DND-41 (cell line): Measurements from ENCODE around the gene HOXA2.

Source experiments
- ATAC-seq: fragments of 200-7000 bp; cut with Tn5 transposase; 3 replicates; pipeline ENCODE4 v1.9.1; 2021; ENCODE audit warnings: low read depth; ENCODE audit not compliant: insufficient read depth
- DNase-seq: peaks from one replicate; pipeline ENCODE4 v3.0.0-alpha.2; 2020
- H2AFZ ChIP-seq: 2 replicates; pipeline ENCODE4 v1.6.0; 2012; ENCODE audit warnings: low read depth, low read length
- H3K27ac ChIP-seq: 2 replicates; pipeline ENCODE4 v1.5.1; 2012; ENCODE audit warnings: low read length, inconsistent platforms
- H3K27me3 ChIP-seq: fragments of 200-600 bp; sonication (generic); 2 replicates; pipeline ENCODE4 v1.6.0; 2012; ENCODE audit warnings: low read length, mild to moderate bottlenecking, inconsistent platforms; ENCODE audit not compliant: insufficient read depth, poor library complexity
- H3K36me3 ChIP-seq: 2 replicates; pipeline ENCODE4 v1.5.1; 2012; ENCODE audit warnings: low read length, inconsistent platforms; ENCODE audit not compliant: insufficient read depth
- H3K4me1 ChIP-seq: 2 replicates; pipeline ENCODE4 v1.5.1; 2012; ENCODE audit warnings: mild to moderate bottlenecking, low read length; ENCODE audit not compliant: insufficient read depth
- H3K4me2 ChIP-seq: 2 replicates; pipeline ENCODE4 v1.6.0; 2012; ENCODE audit warnings: mild to moderate bottlenecking, moderate library complexity, low read length, inconsistent platforms; ENCODE audit not compliant: insufficient read depth
- H3K4me3 ChIP-seq, 2 experiments: fragments of 200-600 bp in 1 of 2; shearing (Covaris generic) in 1 of 2; 2 replicates each; pipeline ENCODE4 v1.5.1; 2012 to 2016; ENCODE audit warnings: inconsistent platforms in 2 of 2, low read length in 2 of 2, mild to moderate bottlenecking in 2 of 2, low read depth in 1 of 2, moderate library complexity in 1 of 2
- H3K79me2 ChIP-seq: 2 replicates; pipeline ENCODE4 v1.6.0; 2012; ENCODE audit warnings: low read length, inconsistent platforms; ENCODE audit not compliant: insufficient read depth
- H3K9ac ChIP-seq: 2 replicates; pipeline ENCODE4 v1.6.0; 2012; ENCODE audit warnings: low read depth, mild to moderate bottlenecking, inconsistent platforms, low read length, moderate library complexity
- H3K9me3 ChIP-seq: 2 replicates; pipeline ENCODE4 v1.5.1; 2012; ENCODE audit warnings: low read length, moderate library complexity, mild to moderate bottlenecking, inconsistent platforms; ENCODE audit not compliant: insufficient read depth, severe bottlenecking
- H4K20me1 ChIP-seq: 2 replicates; pipeline ENCODE4 v1.6.0; 2012; ENCODE audit warnings: low read length; ENCODE audit not compliant: insufficient read depth
- EZH2 ChIP-seq: IDR thresholded peaks from 3 replicates; pipeline ENCODE4 v1.6.1; 2012; ENCODE audit warnings: borderline replicate concordance, low read depth, mild to moderate bottlenecking, moderate library complexity, low read length, inconsistent platforms; ENCODE audit not compliant: severe bottlenecking
- TF ChIP-seq, protein P1 (sequence below): IDR thresholded peaks from 2 replicates; pipeline ENCODE4 v1.5.1; 2012; ENCODE audit warnings: borderline replicate concordance, low read length, moderate library complexity, mild to moderate bottlenecking; ENCODE audit not compliant: poor library complexity, severe bottlenecking; ENCODE audit errors: extremely low read depth

The HOXA2 gene

DNA sequence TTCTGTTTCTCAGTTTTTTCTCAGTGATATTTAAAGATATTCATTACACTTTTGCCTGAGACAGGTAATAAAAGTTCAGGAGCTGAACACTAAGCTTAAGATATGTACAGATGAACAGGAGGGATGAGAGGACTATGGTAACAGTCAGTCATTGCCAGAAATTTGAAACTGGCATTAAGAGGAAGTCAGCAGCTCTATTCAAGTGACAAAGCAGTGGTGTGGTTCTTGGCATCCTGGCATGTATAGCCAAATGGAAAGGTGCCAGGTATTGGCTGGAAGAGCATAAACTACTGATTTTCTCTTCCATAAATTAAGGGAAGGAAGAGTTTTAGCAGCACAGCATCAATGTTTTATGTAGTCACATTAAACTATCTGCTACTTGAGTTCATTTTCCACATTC lies 29.4 kb downstream of the HOXA2 start:
- Histone ChIP-seq H3K4me2 (no peak overlapping the region), H3K36me3 (no peaks in the 10 kb centered on the region), H3K4me1 (no peaks in the 10 kb centered on the region), H3K79me2 (no peaks in the 10 kb centered on the region), H3K27ac (no peak overlapping the region), H3K4me3 (no peak overlapping the region), H4K20me1 (no peaks in the 10 kb centered on the region), H3K9me3 (no peaks in the 10 kb centered on the region), H2AFZ (no peak overlapping the region), H3K27me3 (peaks cover 3% of the 10 kb centered on the region), H3K9ac (no peak overlapping the region)
- DNase-seq (no peak), ATAC-seq (no peak)
- no peak for TF ChIP-seq EZH2
- TF ChIP-seq, protein P1, sequence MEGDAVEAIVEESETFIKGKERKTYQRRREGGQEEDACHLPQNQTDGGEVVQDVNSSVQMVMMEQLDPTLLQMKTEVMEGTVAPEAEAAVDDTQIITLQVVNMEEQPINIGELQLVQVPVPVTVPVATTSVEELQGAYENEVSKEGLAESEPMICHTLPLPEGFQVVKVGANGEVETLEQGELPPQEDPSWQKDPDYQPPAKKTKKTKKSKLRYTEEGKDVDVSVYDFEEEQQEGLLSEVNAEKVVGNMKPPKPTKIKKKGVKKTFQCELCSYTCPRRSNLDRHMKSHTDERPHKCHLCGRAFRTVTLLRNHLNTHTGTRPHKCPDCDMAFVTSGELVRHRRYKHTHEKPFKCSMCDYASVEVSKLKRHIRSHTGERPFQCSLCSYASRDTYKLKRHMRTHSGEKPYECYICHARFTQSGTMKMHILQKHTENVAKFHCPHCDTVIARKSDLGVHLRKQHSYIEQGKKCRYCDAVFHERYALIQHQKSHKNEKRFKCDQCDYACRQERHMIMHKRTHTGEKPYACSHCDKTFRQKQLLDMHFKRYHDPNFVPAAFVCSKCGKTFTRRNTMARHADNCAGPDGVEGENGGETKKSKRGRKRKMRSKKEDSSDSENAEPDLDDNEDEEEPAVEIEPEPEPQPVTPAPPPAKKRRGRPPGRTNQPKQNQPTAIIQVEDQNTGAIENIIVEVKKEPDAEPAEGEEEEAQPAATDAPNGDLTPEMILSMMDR: no peak

DNA sequence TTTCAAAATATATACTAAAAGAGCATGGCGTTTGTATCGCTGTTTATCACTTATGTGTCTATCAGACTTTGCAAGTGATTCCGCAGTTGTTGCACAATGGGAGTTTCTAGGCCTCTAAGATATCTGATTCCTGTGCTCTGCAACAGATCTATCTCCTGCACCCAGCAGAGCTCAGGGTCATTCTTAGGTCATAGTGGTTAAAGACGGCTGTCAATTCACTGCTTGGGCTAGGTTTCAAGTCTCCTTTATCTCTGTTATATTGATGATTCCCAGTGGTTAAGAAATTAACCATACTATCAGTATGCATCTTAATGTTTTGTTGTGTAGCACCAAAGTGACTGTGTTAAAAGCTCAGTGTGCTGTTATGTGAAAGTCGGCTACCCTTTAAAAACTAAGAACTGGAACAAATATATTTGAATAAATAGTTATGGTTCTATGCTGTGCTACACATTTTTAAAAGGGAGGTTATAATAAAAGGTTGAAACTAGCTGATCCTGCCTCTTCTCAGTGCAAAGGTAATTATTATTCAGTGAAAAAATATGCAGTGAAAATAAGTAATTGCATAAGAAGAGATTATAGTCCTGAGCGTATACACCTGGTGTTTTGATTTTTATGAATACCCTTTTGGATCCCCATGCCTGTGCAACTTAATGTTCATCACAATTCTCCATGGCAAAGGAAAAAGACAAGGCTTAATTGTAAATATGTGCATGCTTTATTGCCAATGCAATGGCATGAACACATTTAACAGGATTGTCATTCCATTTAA lies 30.7 kb downstream of the HOXA2 start:
- peaks cover 7% of the 10 kb centered on the region for H3K27me3 ChIP-seq
- TF ChIP-seq, protein P1: no peak
- TF ChIP-seq EZH2: no peak
- no peak overlapping the region for H2AFZ ChIP-seq
- no peaks in the 10 kb centered on the region for H3K4me1 ChIP-seq
- no peaks in the 10 kb centered on the region for H3K36me3 ChIP-seq
- H3K9me3 ChIP-seq: no peaks in the 10 kb centered on the region
- ATAC-seq (no peak), DNase-seq (no peak)
- H3K27ac ChIP-seq: no peak overlapping the region
- H3K4me2 ChIP-seq: no peak overlapping the region
- H3K79me2 ChIP-seq: no peaks in the 10 kb centered on the region
- H4K20me1 ChIP-seq: no peaks in the 10 kb centered on the region
- no peak overlapping the region for H3K9ac ChIP-seq
- H3K4me3 ChIP-seq: no peak overlapping the region

DNA sequence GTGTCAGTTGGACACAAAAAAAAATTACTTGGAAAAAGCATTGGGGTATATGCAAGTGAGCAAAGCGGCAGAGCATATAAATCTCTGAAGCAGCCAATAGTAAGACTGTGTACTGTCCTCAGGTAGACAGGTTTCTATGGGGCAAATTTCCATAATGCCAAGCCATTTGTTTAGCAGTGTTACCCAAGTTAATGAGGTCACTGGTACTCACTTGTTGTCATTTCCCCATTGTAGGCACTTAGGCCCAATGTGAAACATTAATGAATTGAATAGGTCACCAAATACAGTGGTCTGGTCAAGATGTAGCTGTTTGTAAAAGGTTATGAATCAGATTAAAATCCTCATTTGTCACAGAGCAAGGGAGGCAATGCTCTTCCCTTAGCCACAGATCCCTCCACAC lies 34.2 kb downstream of the HOXA2 start:
- no peak overlapping the region for H3K27ac ChIP-seq
- TF ChIP-seq EZH2: no peak
- TF ChIP-seq, protein P1: no peak
- H4K20me1 ChIP-seq: no peaks in the 10 kb centered on the region
- no peak overlapping the region for H2AFZ ChIP-seq
- H3K4me2 ChIP-seq: no peak overlapping the region
- no peak for DNase-seq
- peaks cover 7% of the 10 kb centered on the region for H3K27me3 ChIP-seq
- no peaks in the 10 kb centered on the region for H3K9me3 ChIP-seq
- H3K4me3 ChIP-seq: no peak overlapping the region
- H3K9ac ChIP-seq: no peak overlapping the region
- no peak for ATAC-seq
- no peaks in the 10 kb centered on the region for H3K79me2 ChIP-seq
- no peaks in the 10 kb centered on the region for H3K4me1 ChIP-seq
- H3K36me3 ChIP-seq: no peaks in the 10 kb centered on the region

DNA sequence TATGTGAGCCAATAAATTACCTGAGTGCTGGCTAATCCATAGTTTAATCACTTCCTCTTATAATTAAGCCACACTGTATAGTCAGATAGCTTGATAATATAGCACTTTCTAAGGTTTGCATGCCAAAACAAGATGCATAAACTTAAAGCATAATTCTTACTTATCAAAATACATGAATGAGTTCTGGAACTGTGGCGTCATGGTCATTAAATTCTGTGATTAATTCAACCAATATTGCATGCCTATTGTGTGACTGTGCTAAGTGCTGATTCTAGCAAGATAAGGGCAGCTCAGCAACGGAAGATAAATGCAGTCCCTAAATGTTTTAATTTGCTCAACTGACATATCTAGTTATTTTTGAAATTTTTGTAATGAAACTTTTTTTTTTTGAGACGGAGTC lies 36.3 kb downstream of the HOXA2 start:
- Histone ChIP-seq H3K27me3 (peaks cover 4% of the 10 kb centered on the region), H3K4me1 (no peaks in the 10 kb centered on the region), H3K4me3 (no peak overlapping the region), H3K27ac (no peak overlapping the region), H3K9ac (no peak overlapping the region), H3K79me2 (no peaks in the 10 kb centered on the region), H3K36me3 (no peaks in the 10 kb centered on the region), H2AFZ (no peak overlapping the region), H3K9me3 (no peaks in the 10 kb centered on the region), H3K4me2 (no peak overlapping the region), H4K20me1 (no peaks in the 10 kb centered on the region)
- ATAC-seq (no peak), DNase-seq (no peak)
- no peak for TF ChIP-seq EZH2
- TF ChIP-seq, protein P1: no peak
